ENCODE data around the gene PHF20. TPM values are rescaled to one million over a fixed set of nuclear protein-coding genes. Genes with fewer than 3 reads are reported as not detected.

PHF20 gene
- total and polyA plus RNA-seq, 4 donors = 17.5 to 51.5 (median 32.6) TPM

DNA sequence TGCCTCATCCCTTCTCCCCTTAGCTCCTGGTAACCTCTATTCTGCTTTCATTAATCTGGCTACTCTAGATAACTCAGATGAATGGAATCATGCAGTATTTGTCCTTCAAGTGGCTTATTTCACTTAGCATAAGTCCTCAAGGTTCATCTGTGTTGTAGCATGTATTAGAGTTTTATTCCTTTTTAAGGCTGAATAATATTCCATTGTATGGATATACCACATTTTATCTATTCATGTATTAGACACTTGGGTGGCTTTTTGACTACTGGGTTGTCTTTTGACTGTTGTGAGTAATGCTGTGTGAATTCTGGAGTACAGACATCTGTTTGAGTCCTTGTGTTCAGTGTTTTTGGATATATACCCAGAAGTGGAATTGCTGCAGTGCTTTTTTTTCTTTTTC, 58.4 kb downstream of the PHF20 start:
- H3K4me1 ChIP-seq (ENCODE audit: control insufficient read depth in 5 of 5, insufficient read depth in 5 of 5, low read length in 5 of 5) = peaks cover 0 to 12% (median 0%) of the 10 kb centered on the region in 5 donors
- no peaks in the 10 kb centered on the region for H3K27me3 ChIP-seq (ENCODE audit: control insufficient read depth in 3 of 3, insufficient read depth in 3 of 3, low read length in 2 of 3)
- TF ChIP-seq, protein P1, sequence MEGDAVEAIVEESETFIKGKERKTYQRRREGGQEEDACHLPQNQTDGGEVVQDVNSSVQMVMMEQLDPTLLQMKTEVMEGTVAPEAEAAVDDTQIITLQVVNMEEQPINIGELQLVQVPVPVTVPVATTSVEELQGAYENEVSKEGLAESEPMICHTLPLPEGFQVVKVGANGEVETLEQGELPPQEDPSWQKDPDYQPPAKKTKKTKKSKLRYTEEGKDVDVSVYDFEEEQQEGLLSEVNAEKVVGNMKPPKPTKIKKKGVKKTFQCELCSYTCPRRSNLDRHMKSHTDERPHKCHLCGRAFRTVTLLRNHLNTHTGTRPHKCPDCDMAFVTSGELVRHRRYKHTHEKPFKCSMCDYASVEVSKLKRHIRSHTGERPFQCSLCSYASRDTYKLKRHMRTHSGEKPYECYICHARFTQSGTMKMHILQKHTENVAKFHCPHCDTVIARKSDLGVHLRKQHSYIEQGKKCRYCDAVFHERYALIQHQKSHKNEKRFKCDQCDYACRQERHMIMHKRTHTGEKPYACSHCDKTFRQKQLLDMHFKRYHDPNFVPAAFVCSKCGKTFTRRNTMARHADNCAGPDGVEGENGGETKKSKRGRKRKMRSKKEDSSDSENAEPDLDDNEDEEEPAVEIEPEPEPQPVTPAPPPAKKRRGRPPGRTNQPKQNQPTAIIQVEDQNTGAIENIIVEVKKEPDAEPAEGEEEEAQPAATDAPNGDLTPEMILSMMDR (IDR thresholded peaks at IDR 0.05; ENCODE audit: control extremely low read depth, extremely low read depth) = no peak
- H3K9ac ChIP-seq (ENCODE audit: insufficient read depth in 1 of 2, low read length in 2 of 2) = no peak overlapping the region
- DNase-seq = no peak
- no peak overlapping the region for H3K4me3 ChIP-seq
- H3K36me3 ChIP-seq (ENCODE audit: control insufficient read depth in 4 of 4, insufficient read depth in 4 of 4, low read length in 4 of 4) = peaks cover 0 to 2% (median 0%) of the 10 kb centered on the region in 4 donors
- H3K9me3 ChIP-seq (ENCODE audit: control insufficient read depth in 4 of 4, insufficient read depth in 3 of 4, low read length in 3 of 4) = peaks cover 0 to 1% (median 0%) of the 10 kb centered on the region in 4 donors
- no peak for ATAC-seq (ENCODE audit: insufficient read depth, low FRiP score)
- no peak overlapping the region for H3K27ac ChIP-seq (ENCODE audit: low read depth in 1 of 2, low read length in 1 of 2)

DNA sequence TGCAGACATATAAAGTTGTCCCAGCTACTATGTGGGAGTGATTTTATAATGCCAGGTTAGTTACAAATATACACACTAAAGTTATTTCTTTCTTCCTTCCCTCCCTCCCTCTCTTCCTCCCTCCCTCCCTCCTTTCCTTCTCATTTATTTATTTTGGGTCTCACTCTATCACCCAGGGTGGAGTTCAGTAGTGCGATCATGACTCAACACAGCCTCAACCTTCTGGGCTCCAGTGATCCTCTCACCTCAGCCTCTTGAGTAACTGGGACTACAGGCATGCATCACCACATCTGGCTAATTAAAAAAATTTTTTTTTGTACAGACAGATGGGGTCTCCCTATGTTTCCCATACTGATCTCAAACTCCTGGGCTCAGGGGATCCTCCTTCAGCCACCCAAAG, 59.2 kb downstream of the PHF20 start:
- Histone ChIP-seq H3K9ac (ENCODE audit: insufficient read depth in 1 of 2, low read length in 2 of 2) (no peak overlapping the region), H3K4me3 (no peak overlapping the region), H3K27me3 (ENCODE audit: control insufficient read depth in 3 of 3, insufficient read depth in 3 of 3, low read length in 2 of 3) (no peaks in the 10 kb centered on the region), H3K36me3 (ENCODE audit: control insufficient read depth in 4 of 4, insufficient read depth in 4 of 4, low read length in 4 of 4) (peaks cover 0 to 2% (median 0%) of the 10 kb centered on the region in 4 donors), H3K27ac (ENCODE audit: low read depth in 1 of 2, low read length in 1 of 2) (no peak overlapping the region), H3K9me3 (ENCODE audit: control insufficient read depth in 4 of 4, insufficient read depth in 3 of 4, low read length in 3 of 4) (peaks cover 0 to 1% (median 0%) of the 10 kb centered on the region in 4 donors), H3K4me1 (ENCODE audit: control insufficient read depth in 5 of 5, insufficient read depth in 5 of 5, low read length in 5 of 5) (peaks cover 0 to 12% (median 0%) of the 10 kb centered on the region in 5 donors)
- no peak for DNase-seq
- ATAC-seq (ENCODE audit: insufficient read depth, low FRiP score) = no peak
- TF ChIP-seq, protein P1 (IDR thresholded peaks at IDR 0.05; ENCODE audit: control extremely low read depth, extremely low read depth) = no peak
- 86 to 91% methylated on average over 1 of the region's 1 CpG for WGBS, 2 donors

DNA sequence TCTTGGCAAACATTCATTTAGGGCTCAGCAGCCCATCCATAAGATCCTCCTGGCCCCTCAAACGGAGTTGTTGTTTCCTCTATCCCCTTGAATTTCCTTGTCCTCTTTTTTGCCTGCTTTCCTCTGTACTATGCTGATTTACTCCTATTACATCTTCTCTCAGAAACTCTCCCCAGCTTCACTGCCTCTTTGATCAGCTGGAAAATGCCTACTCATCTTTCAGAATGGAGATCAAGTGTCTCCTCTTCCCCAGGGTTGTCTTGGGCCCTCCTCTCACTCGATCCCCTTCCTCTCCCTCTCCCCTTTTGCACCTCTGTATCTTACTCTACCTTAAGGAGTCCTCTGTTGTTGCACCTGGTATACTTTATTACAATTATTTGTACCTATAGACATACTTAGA, 60.2 kb downstream of the PHF20 start:
- Histone ChIP-seq H3K9me3 (ENCODE audit: control insufficient read depth in 4 of 4, insufficient read depth in 3 of 4, low read length in 3 of 4) (peaks cover 0 to 1% (median 0%) of the 10 kb centered on the region in 4 donors), H3K27me3 (ENCODE audit: control insufficient read depth in 3 of 3, insufficient read depth in 3 of 3, low read length in 2 of 3) (no peaks in the 10 kb centered on the region), H3K27ac (ENCODE audit: low read depth in 1 of 2, low read length in 1 of 2) (no peak overlapping the region), H3K4me3 (no peak overlapping the region), H3K9ac (ENCODE audit: insufficient read depth in 1 of 2, low read length in 2 of 2) (no peak overlapping the region), H3K4me1 (ENCODE audit: control insufficient read depth in 5 of 5, insufficient read depth in 5 of 5, low read length in 5 of 5) (peaks cover 0 to 7% (median 3%) of the 10 kb centered on the region in 5 donors), H3K36me3 (ENCODE audit: control insufficient read depth in 4 of 4, insufficient read depth in 4 of 4, low read length in 4 of 4) (peaks cover 0 to 2% (median 0%) of the 10 kb centered on the region in 4 donors)
- ATAC-seq (ENCODE audit: insufficient read depth, low FRiP score) (no peak), DNase-seq (no peak)
- TF ChIP-seq, protein P1 (IDR thresholded peaks at IDR 0.05; ENCODE audit: control extremely low read depth, extremely low read depth) = no peak
- 92 to 93% methylated on average over 2 of the region's 2 CpGs for WGBS, 2 donors

DNA sequence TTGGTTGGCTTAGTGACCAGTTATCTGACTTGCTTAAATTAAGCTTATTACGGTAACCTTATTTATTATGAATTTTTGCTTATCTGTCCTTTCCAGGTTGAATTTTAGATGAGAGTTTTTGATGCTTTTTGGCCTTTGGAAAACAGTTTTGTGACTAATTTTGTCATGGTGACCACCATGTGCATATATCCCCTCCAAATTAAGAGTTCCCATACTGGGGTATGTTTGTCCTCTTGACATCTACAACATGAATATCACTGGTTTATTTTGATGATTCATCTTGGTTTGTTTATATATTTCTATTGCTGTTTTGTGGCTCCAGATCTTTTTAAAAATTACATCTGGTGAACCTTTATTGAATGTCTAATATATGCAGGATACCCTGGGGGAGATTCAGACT, 61.4 kb downstream of the PHF20 start:
- no peak for DNase-seq
- H3K36me3 ChIP-seq (ENCODE audit: control insufficient read depth in 4 of 4, insufficient read depth in 4 of 4, low read length in 4 of 4) = peaks cover 0 to 2% (median 0%) of the 10 kb centered on the region in 4 donors
- H3K4me3 ChIP-seq = no peak overlapping the region
- no peaks in the 10 kb centered on the region for H3K27me3 ChIP-seq (ENCODE audit: control insufficient read depth in 3 of 3, insufficient read depth in 3 of 3, low read length in 2 of 3)
- H3K9me3 ChIP-seq (ENCODE audit: control insufficient read depth in 4 of 4, insufficient read depth in 3 of 4, low read length in 3 of 4) = no peaks in the 10 kb centered on the region
- H3K4me1 ChIP-seq (ENCODE audit: control insufficient read depth in 5 of 5, insufficient read depth in 5 of 5, low read length in 5 of 5) = peaks cover 0 to 14% (median 10%) of the 10 kb centered on the region in 5 donors
- WGBS, 2 donors = 98% methylated on average over 1 of the region's 1 CpG
- ATAC-seq (ENCODE audit: insufficient read depth, low FRiP score) = no peak
- H3K27ac ChIP-seq (ENCODE audit: low read depth in 1 of 2, low read length in 1 of 2) = no peak overlapping the region
- H3K9ac ChIP-seq (ENCODE audit: insufficient read depth in 1 of 2, low read length in 2 of 2) = no peak overlapping the region
- TF ChIP-seq, protein P1 (IDR thresholded peaks at IDR 0.05; ENCODE audit: control extremely low read depth, extremely low read depth) = no peak
